NOMO-1 (cell line): Measurements from ENCODE around the gene RBL1.
A peak's percentile ranks its signal among the peaks of the same experiment; 100 is the strongest.

Experiments
- DNase-seq, 2 experiments: peaks; one replicate each; lab custom pipeline; 2025; ENCODE audit not compliant: unreplicated experiment in 2 of 2; lab: John Stamatoyannopoulos, UW

The RBL1 gene

GRCh38 chr20:36956016-36956415 lies 139.8 kb downstream of the RBL1 start:
- DNase-seq: no peak

- DNase-seq: no peak
These were observed 143.6 kb downstream of the RBL1 start for GRCh38 chr20:36951979-36952738.

GRCh38 chr20:36951198-36951978 lies 144.4 kb downstream of the RBL1 start, which contains the start of gene SAMHD1:
Gene SAMHD1, minus strand, starts transcription at chr20:36951708. Its CDS starts 65 bp downstream, at chr20:36951643.
- peak; percentile 95 to 97 for DNase-seq

GRCh38 chr20:36950414-36951197 lies 145.2 kb downstream of the RBL1 start:
- DNase-seq: peak in 1 of 2 experiments; percentile 35
